ENCODE measurements around the gene PLEKHG4.

Gene PLEKHG4

GRCh38 chr16:67265834-67266233 is 13.5 kb upstream of the PLEKHG4 start:
- no peak overlapping the region for H3K9ac ChIP-seq (ENCODE audit: low read depth, low read length, poor library complexity)
- H2BK5ac ChIP-seq (ENCODE audit: low read length): no peak overlapping the region
- no peak overlapping the region for H3K4ac ChIP-seq (ENCODE audit: low read length)
- no peaks in the 10 kb centered on the region for H3K36me3 ChIP-seq (replicated peaks in 1 of 2; ENCODE audit: control insufficient read depth in 2 of 2, insufficient read depth in 2 of 2, low read length in 2 of 2)
- H2AK5ac ChIP-seq (ENCODE audit: low read depth, low read length): no peak overlapping the region
- no peak overlapping the region for H3K27ac ChIP-seq (replicated peaks; ENCODE audit: low read length)
- H3K4me2 ChIP-seq (ENCODE audit: insufficient read depth, low read length, poor library complexity, severe bottlenecking): no peak overlapping the region
- peaks cover 0 to 2% (median 0%) of the 10 kb centered on the region in 3 experiments for H3K27me3 ChIP-seq (ENCODE audit: control insufficient read depth in 3 of 3, insufficient read depth in 3 of 3, low read depth in 1 of 3, low read length in 3 of 3)
- no peak overlapping the region for H2BK120ac ChIP-seq (ENCODE audit: low read depth, low read length)
- H4K91ac ChIP-seq (ENCODE audit: low read depth, low read length, poor library complexity): no peak overlapping the region
- H3K4me1 ChIP-seq (ENCODE audit: control insufficient read depth in 2 of 2, insufficient read depth in 1 of 2, low read depth in 1 of 2, low read length in 2 of 2): no peaks in the 10 kb centered on the region
- no peak overlapping the region for H2BK15ac ChIP-seq (ENCODE audit: low read length)
- H3K14ac ChIP-seq (ENCODE audit: low read length): no peak overlapping the region
- H2AFZ ChIP-seq (ENCODE audit: low read length): no peak overlapping the region
- no peak for DNase-seq (ENCODE audit: low spot score)
- H3K18ac ChIP-seq (ENCODE audit: low read length): no peak overlapping the region
- H3K79me1 ChIP-seq (ENCODE audit: low read depth, low read length): no peaks in the 10 kb centered on the region
- no peak overlapping the region for H3K23ac ChIP-seq (ENCODE audit: low read depth, low read length, poor library complexity)
- no peak overlapping the region for H2BK12ac ChIP-seq (ENCODE audit: low read length)
- H4K8ac ChIP-seq (ENCODE audit: low read depth, low read length): no peak overlapping the region
- H3K4me3 ChIP-seq (ENCODE audit: low read length in 2 of 2): no peak overlapping the region
- H3K9me3 ChIP-seq (replicated peaks in 1 of 2; ENCODE audit: control insufficient read depth in 2 of 2, insufficient read depth in 1 of 2, low read depth in 1 of 2, low read length in 2 of 2): no peaks in the 10 kb centered on the region
- WGBS, 2 donors (ENCODE audit: extremely low coverage in 2 of 2, insufficient read length in 2 of 2, insufficient replicate concordance in 1 of 2): no CpG with 5 or more reads among the region's 8 CpGs

DNA sequence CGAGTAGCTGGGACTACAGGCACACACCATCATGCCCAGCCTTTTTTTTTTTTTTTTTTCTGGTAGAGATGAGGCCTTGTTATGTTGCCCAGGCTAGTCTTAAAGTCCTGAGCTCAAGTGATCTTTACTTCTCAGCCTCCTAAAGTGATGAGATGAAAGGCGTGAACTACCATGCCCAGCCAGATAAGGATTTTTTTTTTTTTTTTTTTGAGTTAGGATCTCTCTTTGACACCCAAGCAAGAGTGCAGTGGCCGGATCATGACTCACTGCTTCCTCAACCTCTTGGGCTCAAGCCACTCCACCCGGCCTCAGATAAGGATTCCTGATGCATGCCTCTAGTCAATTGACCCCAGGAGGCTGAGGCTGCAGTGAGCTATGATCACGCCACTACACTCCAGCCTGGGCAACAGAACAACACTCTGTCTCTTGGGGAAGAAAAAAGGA is 11.2 kb upstream of the PLEKHG4 start:
- Histone ChIP-seq H2BK5ac (ENCODE audit: low read length) (no peak overlapping the region), H3K27me3 (ENCODE audit: control insufficient read depth in 3 of 3, insufficient read depth in 3 of 3, low read depth in 1 of 3, low read length in 3 of 3) (peaks cover 0 to 2% (median 0%) of the 10 kb centered on the region in 3 experiments), H2AK5ac (ENCODE audit: low read depth, low read length) (no peak overlapping the region), H3K9ac (ENCODE audit: low read depth, low read length, poor library complexity) (no peak overlapping the region), H3K18ac (ENCODE audit: low read length) (no peak overlapping the region), H3K14ac (ENCODE audit: low read length) (no peak overlapping the region), H3K79me1 (ENCODE audit: low read depth, low read length) (peaks cover 2% of the 10 kb centered on the region), H3K23ac (ENCODE audit: low read depth, low read length, poor library complexity) (no peak overlapping the region), H2BK120ac (ENCODE audit: low read depth, low read length) (no peak overlapping the region), H3K9me3 (replicated peaks in 1 of 2; ENCODE audit: control insufficient read depth in 2 of 2, insufficient read depth in 1 of 2, low read depth in 1 of 2, low read length in 2 of 2) (no peaks in the 10 kb centered on the region), H3K4me2 (ENCODE audit: insufficient read depth, low read length, poor library complexity, severe bottlenecking) (no peak overlapping the region), H4K8ac (ENCODE audit: low read depth, low read length) (no peak overlapping the region), H2AFZ (ENCODE audit: low read length) (no peak overlapping the region), H2BK12ac (ENCODE audit: low read length) (no peak overlapping the region), H3K4me3 (ENCODE audit: low read length in 2 of 2) (no peak overlapping the region), H4K91ac (ENCODE audit: low read depth, low read length, poor library complexity) (no peak overlapping the region), H3K4ac (ENCODE audit: low read length) (no peak overlapping the region), H3K4me1 (ENCODE audit: control insufficient read depth in 2 of 2, insufficient read depth in 1 of 2, low read depth in 1 of 2, low read length in 2 of 2) (no peaks in the 10 kb centered on the region), H3K36me3 (replicated peaks in 1 of 2; ENCODE audit: control insufficient read depth in 2 of 2, insufficient read depth in 2 of 2, low read length in 2 of 2) (no peaks in the 10 kb centered on the region), H2BK15ac (ENCODE audit: low read length) (no peak overlapping the region), H3K27ac (replicated peaks; ENCODE audit: low read length) (no peak overlapping the region)
- WGBS, 2 donors (ENCODE audit: extremely low coverage in 2 of 2, insufficient read length in 2 of 2, insufficient replicate concordance in 1 of 2): no CpG with 5 or more reads among the region's 5 CpGs
- no peak for DNase-seq (ENCODE audit: low spot score)

GRCh38 chr16:67269766-67270165 is 9.6 kb upstream of the PLEKHG4 start:
- Histone ChIP-seq H2AK5ac (ENCODE audit: low read depth, low read length) (no peak overlapping the region), H2AFZ (ENCODE audit: low read length) (no peak overlapping the region), H3K4me1 (ENCODE audit: control insufficient read depth in 2 of 2, insufficient read depth in 1 of 2, low read depth in 1 of 2, low read length in 2 of 2) (no peaks in the 10 kb centered on the region), H3K18ac (ENCODE audit: low read length) (no peak overlapping the region), H3K79me1 (ENCODE audit: low read depth, low read length) (peaks cover 2% of the 10 kb centered on the region), H3K27me3 (ENCODE audit: control insufficient read depth in 3 of 3, insufficient read depth in 3 of 3, low read depth in 1 of 3, low read length in 3 of 3) (peaks cover 0 to 2% (median 0%) of the 10 kb centered on the region in 3 experiments), H2BK120ac (ENCODE audit: low read depth, low read length) (no peak overlapping the region), H3K4me3 (ENCODE audit: low read length in 2 of 2) (no peak overlapping the region), H3K14ac (ENCODE audit: low read length) (no peak overlapping the region), H2BK15ac (ENCODE audit: low read length) (no peak overlapping the region), H3K4me2 (ENCODE audit: insufficient read depth, low read length, poor library complexity, severe bottlenecking) (no peak overlapping the region), H2BK12ac (ENCODE audit: low read length) (no peak overlapping the region), H3K36me3 (replicated peaks in 1 of 2; ENCODE audit: control insufficient read depth in 2 of 2, insufficient read depth in 2 of 2, low read length in 2 of 2) (no peaks in the 10 kb centered on the region), H3K27ac (replicated peaks; ENCODE audit: low read length) (no peak overlapping the region), H3K4ac (ENCODE audit: low read length) (no peak overlapping the region), H4K91ac (ENCODE audit: low read depth, low read length, poor library complexity) (no peak overlapping the region), H4K8ac (ENCODE audit: low read depth, low read length) (no peak overlapping the region), H3K23ac (ENCODE audit: low read depth, low read length, poor library complexity) (no peak overlapping the region), H2BK5ac (ENCODE audit: low read length) (no peak overlapping the region), H3K9me3 (replicated peaks in 1 of 2; ENCODE audit: control insufficient read depth in 2 of 2, insufficient read depth in 1 of 2, low read depth in 1 of 2, low read length in 2 of 2) (no peaks in the 10 kb centered on the region), H3K9ac (ENCODE audit: low read depth, low read length, poor library complexity) (no peak overlapping the region)
- DNase-seq (ENCODE audit: low spot score): no peak
- WGBS, 2 donors (ENCODE audit: extremely low coverage in 2 of 2, insufficient read length in 2 of 2, insufficient replicate concordance in 1 of 2): no CpG with 5 or more reads among the region's 5 CpGs

DNA sequence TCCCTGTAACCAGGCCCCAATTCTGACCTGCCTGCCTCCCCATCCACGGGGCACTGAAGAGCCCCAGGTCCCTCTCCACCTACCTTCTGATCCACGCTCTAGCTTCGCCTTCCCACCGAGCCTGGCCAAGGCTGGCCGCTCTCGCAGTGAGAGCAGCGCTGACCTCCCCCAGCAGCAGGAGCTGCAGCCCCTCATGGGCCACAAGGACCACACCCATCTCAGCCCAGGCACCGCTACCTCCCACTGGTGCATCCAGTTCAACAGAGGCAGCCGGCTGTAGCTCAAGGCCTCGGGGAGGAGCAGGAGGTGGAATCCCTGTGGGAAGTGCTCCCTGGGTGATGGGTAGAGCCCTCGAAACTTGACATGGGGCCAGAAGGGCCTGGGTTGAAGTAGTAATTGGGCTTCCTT is 8.4 kb upstream of the PLEKHG4 start:
- WGBS, 2 donors (ENCODE audit: extremely low coverage in 2 of 2, insufficient read length in 2 of 2, insufficient replicate concordance in 1 of 2): no CpG with 5 or more reads among the region's 11 CpGs

More for the DNA sequence above, 8.4 kb upstream of the PLEKHG4 start:
- no peak overlapping the region for H2BK15ac ChIP-seq (ENCODE audit: low read length)
- H3K4me1 ChIP-seq (ENCODE audit: control insufficient read depth in 2 of 2, insufficient read depth in 1 of 2, low read depth in 1 of 2, low read length in 2 of 2): no peaks in the 10 kb centered on the region
- H2BK120ac ChIP-seq (ENCODE audit: low read depth, low read length): no peak overlapping the region
- H3K79me1 ChIP-seq (ENCODE audit: low read depth, low read length): peaks cover 2% of the 10 kb centered on the region
- peak overlapping the region; percentile 89 for H3K23ac ChIP-seq (ENCODE audit: low read depth, low read length, poor library complexity)
- no peak overlapping the region for H4K91ac ChIP-seq (ENCODE audit: low read depth, low read length, poor library complexity)
- peak overlapping the region; percentile 17 for H3K18ac ChIP-seq (ENCODE audit: low read length)
- H3K9ac ChIP-seq (ENCODE audit: low read depth, low read length, poor library complexity): no peak overlapping the region
- H2BK12ac ChIP-seq (ENCODE audit: low read length): no peak overlapping the region
- H4K8ac ChIP-seq (ENCODE audit: low read depth, low read length): no peak overlapping the region
- no peak overlapping the region for H2AK5ac ChIP-seq (ENCODE audit: low read depth, low read length)
- H2BK5ac ChIP-seq (ENCODE audit: low read length): no peak overlapping the region
- no peaks in the 10 kb centered on the region for H3K9me3 ChIP-seq (replicated peaks in 1 of 2; ENCODE audit: control insufficient read depth in 2 of 2, insufficient read depth in 1 of 2, low read depth in 1 of 2, low read length in 2 of 2)
- H3K4me2 ChIP-seq (ENCODE audit: insufficient read depth, low read length, poor library complexity, severe bottlenecking): no peak overlapping the region
- H2AFZ ChIP-seq (ENCODE audit: low read length): no peak overlapping the region
- no peak for DNase-seq (ENCODE audit: low spot score)
- no peak overlapping the region for H3K4ac ChIP-seq (ENCODE audit: low read length)
- H3K14ac ChIP-seq (ENCODE audit: low read length): peak overlapping the region; percentile 8
- no peak overlapping the region for H3K4me3 ChIP-seq (ENCODE audit: low read length in 2 of 2)
- no peak overlapping the region for H3K27ac ChIP-seq (replicated peaks; ENCODE audit: low read length)
- H3K27me3 ChIP-seq (ENCODE audit: control insufficient read depth in 3 of 3, insufficient read depth in 3 of 3, low read depth in 1 of 3, low read length in 3 of 3): peaks cover 0 to 2% (median 0%) of the 10 kb centered on the region in 3 experiments
- no peaks in the 10 kb centered on the region for H3K36me3 ChIP-seq (replicated peaks in 1 of 2; ENCODE audit: control insufficient read depth in 2 of 2, insufficient read depth in 2 of 2, low read length in 2 of 2)
